WTC11 (cell line): ENCODE results near the gene DIO3. TPM values are rescaled to one million over a fixed set of nuclear protein-coding genes. Genes with fewer than 3 reads are reported as not detected.
"Not testable (repeated sequence)": the region's sequence is repeated elsewhere in the genome, so short reads cannot be mapped to it uniquely, and the experiment has no call there.

Experiments
- ATAC-seq: fragments of 200-7000 bp; cut with Tn5 transposase; 2 replicates; pipeline ENCODE4 v1.10.0; 2021; ENCODE audit warnings: mild to moderate bottlenecking, moderate library complexity
- CTCF ChIA-PET: fragments of 300-600 bp; sonication (Branson Sonifier 250); formaldehyde crosslinking; loops from one replicate; lab custom pipeline; 2021; ENCODE audit warnings: antibody characterized with exemption; lab: Charles Lee
- POLR2A ChIA-PET: fragments of 350-600 bp; sonication (Branson Sonifier 250); formaldehyde crosslinking; loops from one replicate; lab custom pipeline; 2021; ENCODE audit warnings: antibody characterized with exemption; lab: Charles Lee
- DNase-seq: peaks from one replicate; pipeline ENCODE4 v3.0.0; 2021; ENCODE audit warnings: low spot score
- H3K27ac Mint-ChIP-seq: 2 replicates; pipeline ENCODE4 v1.8.0; 2021; ENCODE audit warnings: mixed read lengths
- H3K27me3 Mint-ChIP-seq: 2 replicates; pipeline ENCODE4 v1.8.0; 2021; ENCODE audit warnings: low read depth, mild to moderate bottlenecking, moderate library complexity, mixed read lengths
- H3K36me3 Mint-ChIP-seq: 2 replicates; pipeline ENCODE4 v1.8.0; 2021; ENCODE audit warnings: mixed read lengths
- H3K4me1 Mint-ChIP-seq: 2 replicates; pipeline ENCODE4 v1.8.0; 2022; ENCODE audit warnings: mixed read lengths
- H3K4me3 Mint-ChIP-seq: 2 replicates; pipeline ENCODE4 v1.8.0; 2021; ENCODE audit warnings: mild to moderate bottlenecking, moderate library complexity, mixed read lengths
- H3K9me3 Mint-ChIP-seq: 2 replicates; pipeline ENCODE4 v1.8.0; 2021; ENCODE audit warnings: mixed read lengths
- EMX1 ChIP-seq: fragments of 250-450 bp; sonication (Bioruptor Pico); IDR thresholded peaks from 2 replicates; pipeline ENCODE4 v1.8.0; 2021; ENCODE audit warnings: mild to moderate bottlenecking
- ESRRA ChIP-seq: sonication (generic); formaldehyde crosslinking; IDR thresholded peaks from 2 replicates; pipeline ENCODE4 v1.8.1; 2022; ENCODE audit warnings: mild to moderate bottlenecking, missing genetic modification reagents, borderline replicate concordance
- GTF2I ChIP-seq: fragments of 250-450 bp; sonication (Bioruptor Pico); conservative IDR thresholded peaks from 2 replicates; pipeline ENCODE4 v1.4.0; 2021; ENCODE audit warnings: mild to moderate bottlenecking
- HMGA2 ChIP-seq: fragments of 250-450 bp; sonication (Bioruptor Pico); IDR thresholded peaks from 2 replicates; pipeline ENCODE4 v1.4.0; 2021; ENCODE audit warnings: mild to moderate bottlenecking, moderate library complexity
- IRF2 ChIP-seq: sonication (generic); formaldehyde crosslinking; IDR thresholded peaks from 2 replicates; pipeline ENCODE4 v1.8.0; 2022; ENCODE audit warnings: low read depth, missing genetic modification reagents, borderline replicate concordance
- NR1H2 ChIP-seq: sonication (generic); formaldehyde crosslinking; IDR thresholded peaks from 2 replicates; pipeline ENCODE4 v1.9.0; 2021; ENCODE audit warnings: mild to moderate bottlenecking, moderate library complexity, missing genetic modification reagents
- NR2C2 ChIP-seq: sonication (generic); formaldehyde crosslinking; IDR thresholded peaks from 2 replicates; pipeline ENCODE4 v1.8.0; 2022; ENCODE audit warnings: mild to moderate bottlenecking, missing genetic modification reagents
- NR3C1 ChIP-seq: sonication (generic); formaldehyde crosslinking; conservative IDR thresholded peaks from 2 replicates; pipeline ENCODE4 v1.8.1; 2023; ENCODE audit warnings: low read depth, mild to moderate bottlenecking, missing genetic modification reagents
- RELA ChIP-seq: sonication (generic); formaldehyde crosslinking; IDR thresholded peaks from 2 replicates; pipeline ENCODE4 v1.8.1; 2022; ENCODE audit warnings: missing genetic modification reagents, mild to moderate bottlenecking, borderline replicate concordance
- TEAD1 ChIP-seq: sonication (generic); formaldehyde crosslinking; IDR thresholded peaks from 2 replicates; pipeline ENCODE4 v1.8.0; 2022; ENCODE audit warnings: mild to moderate bottlenecking, missing genetic modification reagents
- ZNF219 ChIP-seq: sonication (generic); formaldehyde crosslinking; IDR thresholded peaks from 2 replicates; pipeline ENCODE4 v1.8.0; 2023; ENCODE audit warnings: missing genetic modification reagents, mild to moderate bottlenecking, borderline replicate concordance
- ZSCAN18 ChIP-seq: fragments of 250-450 bp; sonication (Bioruptor Pico); IDR thresholded peaks from 2 replicates; pipeline ENCODE4 v2.1.2; 2022; ENCODE audit warnings: mild to moderate bottlenecking, moderate library complexity
- total RNA-seq: library from RNA; stranded (reverse); gene quantifications from 3 replicates; pipeline ENCODE4 v1.2.3, GENCODE V29; 2021
- TF ChIP-seq, protein P1 (sequence below): sonication (generic); formaldehyde crosslinking; IDR thresholded peaks from 2 replicates; pipeline ENCODE4 v1.8.1; 2023; ENCODE audit warnings: mild to moderate bottlenecking, missing genetic modification reagents, moderate library complexity
- TF ChIP-seq, protein P2 (sequence below): sonication (generic); formaldehyde crosslinking; IDR thresholded peaks from 2 replicates; pipeline ENCODE4 v1.8.1; 2022; ENCODE audit warnings: low read depth, mild to moderate bottlenecking, moderate library complexity, missing genetic modification reagents, borderline replicate concordance

Gene DIO3
- total RNA-seq, 1 experiment from 2014 or later, result 0.52 TPM

GRCh38 chr14:101571004-101571403, 9.7 kb downstream of the DIO3 start (continued):
- TF ChIP-seq GTF2I (CRISPR knock-in tag), result no peak
- no peak for TF ChIP-seq NR2C2
- no peak for TF ChIP-seq NR1H2
- TF ChIP-seq ZSCAN18 (CRISPR knock-in tag), result no peak
- no peak for TF ChIP-seq IRF2 (CRISPR knock-in tag)
- no peak for TF ChIP-seq NR3C1 (CRISPR knock-in tag)
- no peak for TF ChIP-seq RELA (CRISPR knock-in tag)

GRCh38 chr14:101572526-101572925, 11.2 kb downstream of the DIO3 start:
- H3K4me3 Mint-ChIP-seq, CTCF ChIA-PET, H3K36me3 Mint-ChIP-seq, H3K4me1 Mint-ChIP-seq, DNase-seq, H3K9me3 Mint-ChIP-seq, H3K27ac Mint-ChIP-seq, ATAC-seq, POLR2A ChIA-PET: not testable (repeated sequence)
- H3K27me3 Mint-ChIP-seq, result peaks cover 37% of the 10 kb centered on the region

- H3K27me3 Mint-ChIP-seq, result peaks cover 29% of the 10 kb centered on the region
- ATAC-seq, result no peak
- CTCF ChIA-PET, result no interaction called here
- H3K36me3 Mint-ChIP-seq, result no peaks in the 10 kb centered on the region
- H3K27ac Mint-ChIP-seq, result no peak overlapping the region
- no peaks in the 10 kb centered on the region for H3K9me3 Mint-ChIP-seq
- POLR2A ChIA-PET, result no interaction called here
- TF ChIP-seq ZSCAN18 (CRISPR knock-in tag), result no peak
- TF ChIP-seq, protein P1, sequence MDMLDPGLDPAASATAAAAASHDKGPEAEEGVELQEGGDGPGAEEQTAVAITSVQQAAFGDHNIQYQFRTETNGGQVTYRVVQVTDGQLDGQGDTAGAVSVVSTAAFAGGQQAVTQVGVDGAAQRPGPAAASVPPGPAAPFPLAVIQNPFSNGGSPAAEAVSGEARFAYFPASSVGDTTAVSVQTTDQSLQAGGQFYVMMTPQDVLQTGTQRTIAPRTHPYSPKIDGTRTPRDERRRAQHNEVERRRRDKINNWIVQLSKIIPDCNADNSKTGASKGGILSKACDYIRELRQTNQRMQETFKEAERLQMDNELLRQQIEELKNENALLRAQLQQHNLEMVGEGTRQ (CRISPR knock-in tag), result no peak
- no peak for TF ChIP-seq ZNF219
- no peak for TF ChIP-seq EMX1 (CRISPR knock-in tag)
- DNase-seq, result no peak
- no peak overlapping the region for H3K4me3 Mint-ChIP-seq
- no peaks in the 10 kb centered on the region for H3K4me1 Mint-ChIP-seq
These were observed 12.0 kb downstream of the DIO3 start for GRCh38 chr14:101573289-101573688.

DNA sequence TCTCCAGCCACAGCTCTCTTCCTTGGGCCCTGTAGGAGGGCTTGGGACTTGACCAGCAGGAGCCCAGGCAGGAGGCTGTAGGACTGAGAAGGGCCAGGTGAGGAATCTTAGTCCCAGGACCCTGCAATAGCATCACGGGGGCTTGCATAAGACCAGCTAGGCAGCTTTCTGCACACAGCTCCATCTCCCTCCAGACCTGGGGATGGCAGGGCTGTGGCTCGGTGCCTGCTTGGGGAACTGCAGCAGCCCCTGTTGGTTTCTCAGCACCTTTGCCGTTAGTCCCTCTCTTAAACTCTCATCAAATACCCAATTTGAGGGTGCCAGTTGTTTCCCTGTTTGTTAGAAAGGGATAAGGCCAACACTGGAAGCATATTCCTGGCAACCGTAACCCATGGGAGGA, 14.3 kb downstream of the DIO3 start:
- TF ChIP-seq ESRRA (no peak), HMGA2 (no peak), EMX1 (CRISPR knock-in tag) (no peak), TEAD1 (CRISPR knock-in tag) (no peak)
- TF ChIP-seq, protein P2, sequence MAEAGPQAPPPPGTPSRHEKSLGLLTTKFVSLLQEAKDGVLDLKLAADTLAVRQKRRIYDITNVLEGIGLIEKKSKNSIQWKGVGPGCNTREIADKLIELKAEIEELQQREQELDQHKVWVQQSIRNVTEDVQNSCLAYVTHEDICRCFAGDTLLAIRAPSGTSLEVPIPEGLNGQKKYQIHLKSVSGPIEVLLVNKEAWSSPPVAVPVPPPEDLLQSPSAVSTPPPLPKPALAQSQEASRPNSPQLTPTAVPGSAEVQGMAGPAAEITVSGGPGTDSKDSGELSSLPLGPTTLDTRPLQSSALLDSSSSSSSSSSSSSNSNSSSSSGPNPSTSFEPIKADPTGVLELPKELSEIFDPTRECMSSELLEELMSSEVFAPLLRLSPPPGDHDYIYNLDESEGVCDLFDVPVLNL (CRISPR knock-in tag), result no peak
- Mint-ChIP-seq H3K36me3 (no peaks in the 10 kb centered on the region), H3K27me3 (peaks cover 16% of the 10 kb centered on the region), H3K27ac (no peak overlapping the region), H3K4me1 (no peaks in the 10 kb centered on the region), H3K4me3 (no peak overlapping the region), H3K9me3 (no peaks in the 10 kb centered on the region)
- peak; percentile 48 for DNase-seq
- ChIA-PET CTCF (interaction anchor here (0.5 to 1.6 kb wide), 4 partner anchors 24 to 392 kb away, joined by 3 to 4 read pairs (median 3); no protein-coding TSS in a partner anchor), POLR2A (no interaction called here)
- peak; percentile 81 for ATAC-seq
